DMS 273 treated with DMSO at 0.1 percent for 48 hours (cell line): ENCODE data around the gene ZC3H4.
"Not testable (repeated sequence)": the region's sequence is repeated elsewhere in the genome, so short reads cannot be mapped to it uniquely, and the experiment has no call there.

Source experiments
- DNase-seq: peaks from one replicate; lab custom pipeline; 2025; lab: John Stamatoyannopoulos, UW

Gene ZC3H4

DNA sequence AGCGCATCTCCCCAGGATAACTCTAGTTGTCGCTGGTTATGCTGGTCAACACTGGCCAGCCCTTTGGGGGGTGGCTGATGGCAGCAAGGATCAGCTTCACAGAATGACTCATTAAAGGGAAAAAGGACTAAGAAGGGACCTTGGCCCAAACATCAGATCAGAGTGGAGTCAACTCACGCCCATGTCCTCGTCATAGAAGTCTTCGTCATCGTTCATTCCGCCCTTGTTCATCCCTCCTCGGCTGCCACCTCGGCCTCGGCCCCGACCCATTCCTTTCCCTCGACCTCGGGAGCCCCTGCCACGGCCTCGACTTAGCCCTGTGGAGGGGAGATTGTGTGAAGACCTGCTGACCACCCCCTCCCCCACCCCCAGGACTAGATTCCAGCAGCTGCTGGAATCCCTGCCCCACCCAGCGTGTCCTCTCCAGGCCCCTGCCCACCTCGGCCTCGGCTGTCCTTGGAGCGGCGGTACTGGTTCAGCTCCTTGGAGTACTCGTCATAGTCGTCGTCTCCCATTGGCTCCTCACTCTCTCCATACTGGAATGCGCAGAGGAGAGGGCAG lies 28.6 kb downstream of the ZC3H4 start:
- DNase-seq = no peak

DNA sequence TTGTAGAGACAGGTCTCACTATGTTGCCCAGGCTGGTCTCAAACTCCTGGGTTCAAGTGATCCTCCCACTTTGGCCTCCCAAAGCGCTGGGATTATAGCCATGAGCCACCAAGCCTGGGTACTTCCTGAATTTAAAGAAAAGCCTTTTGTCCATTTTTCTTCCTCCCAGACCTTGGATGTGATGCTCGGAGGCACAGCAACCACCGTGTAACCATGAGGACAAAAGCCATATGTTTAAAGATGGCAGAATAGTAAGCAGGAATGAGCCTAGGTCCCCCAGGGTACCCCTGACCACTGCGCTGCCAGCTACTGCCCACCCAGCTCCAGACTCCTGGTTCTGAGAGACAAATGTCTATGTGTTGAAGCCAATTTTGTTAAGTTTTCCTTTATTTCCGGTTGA lies 31.1 kb downstream of the ZC3H4 start:
- DNase-seq = no peak

DNA sequence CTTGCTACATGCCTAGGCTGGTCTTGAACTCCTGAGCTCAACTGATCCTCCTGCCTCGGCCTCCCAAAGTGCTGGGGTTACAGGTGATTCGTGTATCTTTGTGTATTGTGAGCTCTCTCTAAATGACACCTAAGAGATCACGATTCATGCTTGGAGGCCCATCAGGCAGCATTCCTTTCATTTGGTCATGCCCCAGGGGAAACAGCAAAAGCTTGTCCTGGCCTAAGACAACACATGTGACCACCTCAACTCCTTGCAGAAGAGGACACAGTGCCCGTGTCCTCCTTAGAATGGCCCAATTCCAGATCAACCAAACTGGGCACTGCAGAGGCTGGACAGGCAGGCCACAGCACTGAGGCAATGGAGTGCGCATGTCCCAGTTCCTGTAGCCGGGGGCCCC lies 32.5 kb downstream of the ZC3H4 start:
- DNase-seq = no peak

DNA sequence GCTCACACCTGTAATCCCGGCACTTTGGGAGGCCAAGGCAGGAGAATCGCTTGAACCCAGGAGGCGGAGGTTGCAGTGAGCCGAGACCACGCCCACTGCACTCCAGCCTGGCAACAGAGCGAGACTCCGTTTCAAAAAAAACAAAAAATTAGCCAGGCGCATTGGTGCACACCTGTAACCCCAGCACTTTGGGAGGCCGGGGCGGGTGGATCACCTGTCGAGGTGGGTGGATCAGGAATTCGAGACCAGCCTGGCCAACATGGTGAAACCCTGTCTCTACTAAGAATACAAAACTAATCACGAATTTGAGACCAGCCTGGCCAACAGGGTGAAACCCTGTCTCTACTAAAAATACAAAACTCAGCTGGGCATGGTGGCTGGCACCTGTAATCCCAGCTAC lies 35.2 kb downstream of the ZC3H4 start:
- DNase-seq = not testable (repeated sequence)

DNA sequence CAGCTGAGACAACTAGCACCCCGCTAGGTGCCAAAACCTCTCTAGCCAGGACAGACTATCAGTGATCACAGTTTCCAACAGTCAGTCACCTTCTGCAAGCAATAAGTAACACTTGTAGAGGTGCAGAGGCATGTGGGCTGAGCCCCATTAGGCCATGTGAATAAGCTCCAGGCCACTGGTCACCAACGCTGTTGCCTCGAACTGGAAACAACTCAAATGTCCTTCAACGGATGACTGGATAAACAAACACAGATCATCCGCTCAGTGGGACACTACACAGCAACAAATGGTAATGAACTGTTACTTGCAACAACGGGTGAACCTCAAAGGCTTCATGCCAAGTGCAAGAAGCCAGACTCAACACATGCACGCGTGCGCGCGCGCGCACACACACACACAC lies 37.6 kb downstream of the ZC3H4 start:
- no peak for DNase-seq

DNA sequence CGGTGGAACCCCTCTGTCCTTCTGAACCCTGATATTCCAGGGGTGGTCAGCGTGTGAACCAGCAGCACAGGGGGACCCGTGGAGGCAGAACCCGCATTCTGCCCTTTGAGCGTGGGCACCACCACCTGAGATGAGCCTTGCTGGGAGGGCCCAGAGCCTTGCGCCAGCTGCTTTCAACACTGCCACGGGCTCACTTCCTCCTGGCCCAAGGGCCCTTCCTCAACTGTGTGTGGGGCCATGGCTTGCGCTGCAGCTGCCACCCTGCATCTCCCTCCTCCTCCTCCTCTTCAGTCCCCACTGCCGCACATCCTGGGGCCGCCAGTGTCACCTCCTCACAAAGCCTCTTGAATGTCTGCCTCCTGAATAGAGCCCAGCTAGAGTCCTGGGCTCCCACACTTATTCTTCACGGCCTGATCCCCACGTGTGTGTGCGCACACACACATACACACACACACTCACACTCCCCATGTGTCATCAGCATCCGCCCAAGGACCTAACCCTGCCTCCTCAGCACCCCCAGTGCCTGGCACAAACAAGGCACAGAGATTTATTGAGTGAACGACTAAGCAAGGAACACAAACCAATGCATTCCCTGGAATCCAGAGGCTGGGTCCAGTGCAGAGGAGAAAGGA lies 38.3 kb downstream of the ZC3H4 start:
- DNase-seq = no peak

DNA sequence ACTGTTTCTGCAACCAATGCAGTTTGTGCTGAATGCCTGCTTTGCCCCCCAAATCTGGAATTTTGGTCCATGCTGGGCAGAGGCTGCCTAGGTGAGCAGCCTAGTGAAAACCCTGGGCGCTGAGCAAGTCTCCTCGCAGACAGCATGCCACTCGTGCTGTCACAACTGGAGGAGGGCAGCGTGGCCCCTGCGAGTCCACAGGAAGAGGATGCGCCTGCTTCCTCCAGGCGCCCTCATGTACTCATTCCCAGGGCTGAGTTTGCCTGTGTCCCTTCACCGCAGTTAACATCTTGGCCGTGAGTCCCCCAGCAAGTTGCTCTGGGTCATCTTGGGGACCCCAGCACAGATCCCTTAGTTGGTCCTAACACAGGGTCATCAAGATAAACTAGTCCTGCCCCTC lies 39.0 kb downstream of the ZC3H4 start:
- DNase-seq = no peak

DNA sequence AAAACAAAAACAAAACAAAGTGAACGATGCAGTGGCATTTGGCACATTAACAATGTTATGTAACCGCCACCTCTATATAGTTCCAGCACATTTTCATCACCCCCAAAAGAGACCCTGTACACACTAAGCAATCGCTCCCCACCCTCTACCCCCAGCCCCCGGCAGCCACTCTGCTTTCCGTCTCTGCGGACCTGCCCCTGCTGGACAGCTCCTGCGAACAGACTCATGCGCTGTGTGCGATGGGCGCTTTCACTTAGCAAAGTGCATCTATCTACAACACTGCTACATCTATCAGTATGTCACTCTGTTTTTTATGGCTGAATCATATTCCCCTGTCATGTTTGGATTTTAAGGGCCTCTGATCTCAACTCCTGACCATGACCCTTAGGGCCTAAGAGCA lies 40.0 kb downstream of the ZC3H4 start:
- DNase-seq = no peak

DNA sequence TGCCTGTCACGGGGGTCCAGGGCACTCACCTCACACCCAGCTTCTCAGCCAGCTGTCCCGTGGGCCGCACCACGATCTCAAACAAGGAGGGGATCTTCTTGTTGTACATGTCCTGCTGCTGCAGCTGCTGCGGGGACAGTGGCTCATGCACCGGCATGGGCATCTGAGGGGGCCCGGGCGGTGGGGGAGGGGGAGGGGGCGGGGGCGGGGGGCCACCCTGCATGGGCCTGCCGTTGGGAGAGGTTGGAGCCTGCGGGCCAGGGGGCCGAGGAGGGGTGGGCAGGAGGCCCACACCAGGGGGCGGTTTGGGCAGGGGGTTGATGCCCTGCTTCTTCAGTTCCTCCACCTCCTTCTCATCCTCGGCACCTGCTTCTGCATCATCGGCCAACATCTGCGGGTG lies 41.3 kb downstream of the ZC3H4 start:
- DNase-seq = no peak

DNA sequence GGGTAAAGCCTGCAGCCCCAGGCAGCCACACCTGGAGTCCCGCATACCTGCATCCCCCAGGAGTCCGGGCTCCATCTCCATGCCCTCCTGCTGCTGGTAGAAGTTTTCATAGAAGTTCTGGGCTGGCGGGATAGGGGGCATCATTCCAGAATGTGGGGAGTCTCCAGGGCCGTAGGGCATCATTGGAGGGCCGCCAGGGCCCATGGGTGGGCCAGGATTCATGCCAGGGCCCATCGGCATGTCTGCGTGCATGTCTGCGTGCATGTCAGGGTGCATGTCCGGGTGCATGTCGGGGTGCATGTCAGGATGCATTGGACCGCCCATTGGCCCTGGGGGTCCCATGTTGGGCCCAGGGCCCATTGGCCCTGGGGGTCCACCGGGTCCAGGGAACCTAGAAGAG lies 41.8 kb downstream of the ZC3H4 start:
- no peak for DNase-seq

DNA sequence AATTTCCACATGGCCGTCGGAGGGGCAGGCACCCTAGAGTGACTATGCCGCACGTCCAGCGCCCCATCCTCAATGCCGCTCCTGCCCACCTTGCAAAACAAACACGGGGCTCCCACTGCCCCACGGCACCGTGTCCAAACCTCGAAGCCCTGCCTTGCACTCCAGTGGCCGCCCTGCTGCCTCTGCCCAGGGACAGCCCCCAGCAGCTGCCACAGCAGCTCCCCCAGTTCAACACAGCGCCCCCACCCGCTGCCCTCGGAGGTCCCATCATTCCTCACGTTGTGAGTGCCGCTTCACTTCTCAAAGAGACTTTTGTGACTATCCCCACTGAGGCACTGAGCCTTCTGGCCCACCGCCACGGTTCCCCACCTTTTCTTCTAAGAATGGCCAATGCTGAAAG lies 42.8 kb downstream of the ZC3H4 start:
- no peak for DNase-seq

DNA sequence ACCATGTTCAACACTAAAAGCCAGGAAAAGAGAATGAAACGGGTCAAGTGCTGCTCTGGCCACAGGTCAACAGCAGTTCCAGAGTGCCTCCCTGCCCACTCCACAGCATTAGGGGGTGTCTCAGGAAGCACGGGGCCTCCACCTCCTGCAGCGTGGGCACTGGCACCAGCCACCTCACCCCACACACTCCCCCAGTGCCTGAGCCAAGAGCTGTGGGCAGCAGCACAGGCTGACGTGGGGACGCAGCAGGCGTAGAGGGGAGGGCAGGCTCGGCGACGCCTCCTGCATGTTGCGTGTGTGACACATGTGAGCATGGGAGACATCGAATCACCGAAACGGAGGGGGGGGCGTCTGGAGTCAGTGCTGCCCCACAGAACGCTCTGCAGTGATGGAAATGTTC lies 43.8 kb downstream of the ZC3H4 start:
- DNase-seq = no peak

DNA sequence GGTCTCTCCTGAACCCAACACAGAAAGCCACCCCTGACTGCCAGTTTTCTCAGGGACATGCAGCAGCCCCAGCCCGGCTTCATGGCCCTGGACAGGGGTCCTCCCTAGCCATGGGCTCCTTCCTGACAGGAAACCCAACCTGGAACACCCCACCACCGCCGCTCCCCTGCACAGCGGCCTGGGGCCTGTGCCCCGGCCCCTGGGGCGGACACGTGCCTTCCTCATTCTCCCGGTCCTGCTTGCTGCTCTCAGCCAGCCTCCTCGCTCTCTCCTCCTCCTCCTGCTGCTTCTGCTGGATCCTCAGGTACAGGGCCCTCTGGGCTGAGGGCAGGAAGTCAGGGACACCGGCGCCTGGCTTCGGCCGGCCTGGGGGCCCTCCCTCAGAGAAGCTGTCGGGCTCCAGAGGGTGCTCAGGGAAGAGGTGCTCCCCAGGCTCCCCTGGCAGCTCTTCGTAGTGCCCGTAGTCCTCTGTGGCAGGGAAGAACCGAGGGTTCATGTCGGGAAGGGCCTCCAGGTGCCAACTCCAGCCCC lies 44.6 kb downstream of the ZC3H4 start:
- no peak for DNase-seq

DNA sequence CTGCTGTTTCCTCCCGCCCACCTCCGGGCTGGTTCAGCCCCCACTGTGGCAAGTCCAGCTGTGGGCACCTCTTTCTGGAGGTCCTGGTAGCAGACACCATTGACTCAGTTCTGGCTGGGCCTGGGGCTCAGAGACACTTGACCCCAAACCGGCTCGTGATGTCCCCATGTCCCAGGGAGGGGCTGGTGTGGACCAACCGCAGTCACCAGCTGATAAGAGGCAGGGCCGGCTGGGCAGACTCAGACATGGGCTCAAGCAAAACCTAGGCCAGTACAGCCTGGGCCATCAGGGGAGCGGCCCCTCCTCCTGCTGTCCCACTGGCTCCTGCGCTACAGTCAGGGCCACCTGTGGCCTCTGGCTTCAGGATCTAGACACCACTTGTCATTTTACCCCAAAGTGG lies 45.3 kb downstream of the ZC3H4 start:
- DNase-seq = no peak

DNA sequence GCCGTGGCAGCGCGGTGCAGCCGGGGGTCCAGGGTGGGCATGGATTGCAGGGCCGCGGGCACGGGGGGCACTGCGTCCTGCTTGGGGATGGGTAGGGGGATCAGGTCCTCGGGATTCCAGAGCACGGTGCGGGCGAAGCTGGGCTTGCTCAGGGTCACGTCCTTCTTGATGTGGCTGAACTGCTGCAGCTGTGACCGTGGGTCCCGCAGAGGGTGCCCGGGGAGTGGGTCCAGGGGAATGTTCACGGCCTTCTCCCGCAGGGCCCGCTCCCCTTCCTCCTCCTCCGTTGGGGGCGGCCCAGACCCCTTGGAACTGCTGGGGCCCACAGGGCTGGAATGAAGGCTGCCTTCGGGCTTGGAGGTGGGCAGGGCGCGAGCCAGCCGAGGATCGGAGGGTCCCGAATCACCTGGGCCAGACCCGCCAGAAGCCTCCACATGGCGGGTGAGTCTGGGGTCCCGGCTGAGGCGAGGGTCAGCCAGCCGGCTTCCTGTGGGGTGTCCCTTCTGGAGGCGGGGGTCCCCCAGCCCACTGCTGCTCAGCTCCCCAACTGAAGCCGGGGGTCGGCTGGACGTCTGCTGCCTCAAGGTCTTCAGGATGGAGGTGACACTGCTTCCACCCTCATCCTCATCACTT lies 46.2 kb downstream of the ZC3H4 start:
- DNase-seq = no peak

DNA sequence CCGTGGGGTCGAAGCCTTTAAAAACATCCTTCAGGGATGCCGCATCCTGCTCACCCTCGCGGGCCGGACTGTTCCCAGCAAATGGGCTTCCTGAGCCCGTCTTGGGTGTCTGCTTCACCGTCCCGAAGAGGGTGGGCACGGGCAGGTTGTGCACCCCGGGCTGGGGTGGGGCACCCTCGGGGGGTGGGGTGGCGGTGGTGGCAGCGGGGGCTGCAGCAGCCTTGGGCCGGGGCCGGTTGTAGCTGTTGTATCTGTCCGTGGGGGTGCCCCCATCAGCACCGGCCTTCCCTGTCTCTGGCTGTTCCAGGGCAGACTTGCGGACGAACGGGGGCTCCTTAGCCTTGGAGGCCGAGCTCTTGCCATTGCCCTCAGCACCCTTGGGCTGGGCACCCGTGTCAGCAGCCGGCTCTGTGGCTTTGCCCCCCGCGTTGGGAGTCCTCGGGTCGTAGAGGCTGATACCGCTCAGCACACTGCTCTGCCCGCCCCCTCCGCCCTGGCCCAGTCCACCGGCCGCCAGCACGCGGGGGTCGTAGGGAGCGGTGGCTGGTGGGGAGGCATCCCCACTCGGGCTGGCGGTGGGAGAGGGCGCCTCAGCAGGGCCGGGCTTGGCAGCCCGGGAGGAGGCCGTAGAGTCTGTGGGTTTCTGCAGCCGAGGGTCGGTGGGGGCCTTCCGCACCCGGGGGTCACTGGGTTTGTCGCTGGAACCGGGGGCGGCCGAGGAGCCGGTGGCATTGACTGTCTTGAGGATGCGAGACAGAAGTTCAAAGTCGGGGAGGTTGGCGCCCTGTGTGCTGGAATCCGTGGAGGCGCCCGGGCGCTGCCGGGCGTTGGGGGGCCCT lies 47.0 kb downstream of the ZC3H4 start:
- DNase-seq = no peak

DNA sequence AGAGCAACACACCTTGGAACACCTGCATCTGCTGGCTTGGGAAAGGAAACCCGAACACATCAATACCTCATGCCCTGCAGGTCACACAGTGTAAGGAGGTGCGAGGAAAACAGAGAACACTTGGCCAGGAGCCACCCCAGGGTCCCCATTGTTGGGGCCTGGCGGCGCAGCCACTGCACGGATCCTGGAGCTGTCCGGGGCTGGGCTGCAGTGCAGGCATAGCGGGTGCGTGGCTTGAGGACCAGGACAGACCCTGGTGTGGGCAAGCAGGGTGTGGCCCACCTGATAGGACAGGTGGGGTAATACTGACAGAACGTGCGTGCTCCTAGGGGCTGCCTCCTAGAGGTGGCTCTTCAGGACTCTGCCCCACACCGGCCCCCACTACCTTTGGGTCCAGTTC lies 48.3 kb downstream of the ZC3H4 start:
- DNase-seq = no peak

DNA sequence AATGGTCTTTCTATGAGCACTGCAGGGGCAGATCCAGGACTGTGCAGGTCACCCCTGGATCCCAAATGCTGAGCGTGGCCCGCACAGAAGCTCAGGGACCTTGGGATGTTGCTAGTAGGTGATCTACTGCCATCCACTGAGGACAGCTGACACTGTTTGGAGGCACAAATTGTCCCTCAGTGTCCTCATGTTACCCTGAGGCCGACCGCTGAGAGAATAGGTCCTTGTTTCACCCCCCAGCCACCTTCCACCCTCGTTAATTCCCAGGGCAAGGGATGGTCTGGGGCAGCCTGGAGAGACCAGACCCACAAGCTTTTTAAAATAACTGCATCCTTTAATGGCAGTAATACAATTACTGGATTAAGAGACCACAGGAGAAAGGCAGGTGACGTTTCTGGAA lies 49.7 kb downstream of the ZC3H4 start:
- DNase-seq = no peak

DNA sequence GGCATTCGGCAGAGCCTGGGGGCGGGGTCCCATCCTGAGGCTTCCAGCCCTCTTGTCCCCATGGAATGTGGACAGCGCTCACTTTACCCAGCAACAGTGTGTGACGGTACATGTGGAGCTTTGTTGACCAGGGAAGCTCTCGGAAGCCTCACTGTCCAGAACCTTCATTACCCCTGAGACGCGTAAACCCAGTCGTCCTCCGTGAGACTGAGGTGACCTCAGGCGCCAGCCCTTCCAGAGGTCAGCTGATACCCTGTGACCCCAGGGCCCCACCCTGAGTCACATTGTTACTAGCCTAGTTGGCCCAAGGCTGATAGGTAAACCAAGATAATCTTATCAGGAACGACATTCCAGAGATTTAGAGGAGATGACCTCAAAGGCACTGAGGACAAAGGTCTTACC lies 55.0 kb downstream of the ZC3H4 start:
- DNase-seq = no peak

DNA sequence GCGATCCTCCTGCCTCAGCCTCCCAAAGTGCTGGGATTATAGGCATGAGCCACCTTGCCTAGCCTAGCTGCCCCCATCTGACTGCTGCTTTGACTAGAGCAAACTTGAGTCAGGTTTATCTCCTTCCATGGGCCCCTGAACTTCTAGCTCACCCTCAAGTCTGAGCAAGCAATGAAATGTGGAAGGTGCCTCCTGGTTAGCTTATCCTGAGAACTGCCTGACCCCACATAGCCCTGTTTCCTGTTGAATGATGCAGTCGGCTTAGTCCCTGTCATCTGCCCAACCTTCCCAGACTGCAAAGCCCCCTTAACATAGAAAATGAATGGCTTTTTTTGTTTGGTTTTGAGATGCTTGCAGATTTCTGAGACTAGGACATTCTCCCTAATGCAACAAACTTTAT lies 56.2 kb downstream of the ZC3H4 start:
- DNase-seq = no peak

DNA sequence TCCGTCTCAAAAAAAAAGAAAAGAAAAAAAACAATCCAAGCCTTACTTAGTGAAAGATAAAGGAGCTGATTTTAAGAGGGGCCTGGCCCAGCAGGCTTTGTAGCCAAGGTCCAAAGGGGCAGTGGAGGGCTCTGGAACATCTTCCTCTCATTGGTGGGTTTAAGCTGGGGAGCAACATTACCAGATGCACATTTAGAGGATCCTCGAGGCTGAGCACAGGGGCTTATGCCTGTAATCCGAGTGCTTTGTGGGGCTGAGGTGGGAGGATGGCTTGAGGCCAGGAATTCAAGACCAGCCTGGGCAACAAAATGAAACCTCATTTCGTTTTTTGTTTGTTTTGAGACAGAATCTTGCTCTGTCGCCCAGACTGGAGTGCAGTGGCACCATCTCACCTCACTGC lies 57.2 kb downstream of the ZC3H4 start:
- DNase-seq = no peak

DNA sequence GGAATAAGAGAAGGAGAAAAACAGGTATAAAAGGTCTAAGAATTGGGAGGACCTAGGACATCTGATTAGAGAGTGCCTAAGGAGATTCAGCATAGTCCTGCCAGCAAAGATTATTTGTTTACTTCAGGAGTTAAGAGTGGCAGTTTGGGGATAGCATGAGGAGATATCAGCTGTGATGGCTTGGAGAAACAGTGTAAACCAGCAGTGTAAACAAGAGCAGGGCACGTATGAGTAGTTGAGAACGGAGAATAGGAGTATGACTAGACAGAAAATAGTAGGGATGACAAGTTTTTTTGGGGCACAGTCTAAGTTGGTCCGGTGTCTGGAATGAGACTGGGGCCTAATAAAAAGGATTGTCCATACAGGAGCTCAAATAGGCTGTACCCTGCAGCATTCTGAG lies 63.0 kb downstream of the ZC3H4 start:
- not testable (repeated sequence) for DNase-seq

DNA sequence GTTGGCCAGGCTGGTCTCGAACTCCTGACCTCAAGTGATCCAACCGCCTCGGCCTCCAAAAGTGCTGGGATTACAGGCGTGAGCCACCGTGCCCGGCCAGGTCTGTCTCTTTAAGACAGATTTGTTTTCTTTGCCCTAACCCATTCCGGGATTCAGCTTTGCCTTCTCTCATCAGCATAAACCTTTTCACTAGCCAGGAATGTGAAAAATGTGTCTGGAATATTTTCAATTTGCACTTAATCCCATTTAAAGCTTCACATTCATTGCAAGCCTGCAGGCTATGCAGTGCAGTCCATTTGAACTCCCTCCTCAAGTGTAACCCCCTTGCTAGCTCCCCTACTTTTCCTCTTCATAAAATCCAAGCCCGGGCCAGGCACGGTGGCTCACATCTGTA lies 64.3 kb downstream of the ZC3H4 start:
- no peak for DNase-seq
